Suppressor macrophage treated with lipopolysaccharide for 4 hours (primary cell): ENCODE data around the gene AKAP13.
A peak's percentile ranks its signal among the peaks of the same experiment; 100 is the strongest.

Experiments used
- DNase-seq: peaks from one replicate; pipeline ENCODE4 v3.0.0-alpha.2; 2020

AKAP13 gene

GRCh38 chr15:85748729-85749128 lies 368.3 kb downstream of the AKAP13 start:
- no peak for DNase-seq

- no peak for DNase-seq
Observed at GRCh38 chr15:85749261-85750151, 369.1 kb downstream of the AKAP13 start.

- DNase-seq: no peak
Observed at GRCh38 chr15:85750319-85751290, 370.2 kb downstream of the AKAP13 start.

DNA sequence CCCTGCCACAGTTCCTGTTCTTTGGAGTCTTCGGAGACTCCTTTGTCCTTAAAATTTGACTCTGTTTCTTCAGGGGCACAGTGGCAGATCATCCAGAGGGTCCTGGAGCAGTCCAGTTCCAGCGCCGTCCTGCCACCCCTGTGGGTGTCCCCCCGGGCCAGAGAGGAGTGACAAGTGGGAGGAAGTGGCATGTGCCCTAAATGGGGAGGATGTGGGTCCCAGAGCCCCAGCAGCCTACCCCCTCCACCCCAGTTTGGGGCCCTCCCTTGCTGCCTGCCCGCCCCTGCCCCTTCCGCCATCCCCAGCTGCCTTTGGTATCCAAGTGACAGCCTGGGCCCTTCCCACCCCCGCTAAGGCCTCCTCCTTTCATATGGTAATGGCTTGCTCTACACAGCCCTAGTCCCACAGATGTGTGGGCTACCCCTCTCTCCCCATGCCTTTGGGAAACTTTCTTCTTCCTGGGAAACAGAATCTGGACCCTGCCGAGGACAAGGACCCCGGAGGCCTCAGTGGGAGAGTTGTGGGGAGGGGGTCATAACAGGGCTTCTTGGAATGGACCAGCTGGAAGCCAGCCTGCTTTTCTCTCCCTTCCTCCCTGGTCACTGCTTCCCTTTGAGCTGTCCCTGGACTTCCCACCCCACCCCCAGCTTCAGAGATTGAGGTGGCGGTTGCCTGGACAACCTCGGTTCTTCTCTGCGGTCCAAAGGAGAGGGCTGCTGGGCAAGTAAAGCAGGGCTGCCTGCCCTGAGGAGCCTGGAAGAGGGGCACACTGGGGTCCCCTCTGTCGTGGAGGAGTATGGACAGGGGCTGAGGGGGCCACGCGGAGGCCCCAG lies 371.1 kb downstream of the AKAP13 start:
- DNase-seq: no peak

DNA sequence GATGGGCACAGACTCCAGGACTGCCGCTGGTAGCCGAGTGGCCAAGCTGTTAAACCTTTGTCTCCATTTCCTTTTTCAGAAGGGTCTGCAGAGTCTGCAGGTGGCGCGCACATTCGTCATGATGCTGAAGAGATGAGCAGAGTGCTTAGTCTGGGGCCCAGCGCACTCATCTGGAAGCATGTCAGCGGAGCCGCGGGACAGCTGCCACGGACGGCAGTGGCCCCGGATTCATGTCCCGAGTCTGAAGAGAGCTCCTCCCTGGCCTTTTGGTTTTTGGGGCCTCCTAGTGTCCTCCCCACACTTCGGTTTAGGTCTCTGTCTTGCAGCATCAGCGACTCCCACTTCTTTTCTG lies 371.7 kb downstream of the AKAP13 start:
- no peak for DNase-seq

DNA sequence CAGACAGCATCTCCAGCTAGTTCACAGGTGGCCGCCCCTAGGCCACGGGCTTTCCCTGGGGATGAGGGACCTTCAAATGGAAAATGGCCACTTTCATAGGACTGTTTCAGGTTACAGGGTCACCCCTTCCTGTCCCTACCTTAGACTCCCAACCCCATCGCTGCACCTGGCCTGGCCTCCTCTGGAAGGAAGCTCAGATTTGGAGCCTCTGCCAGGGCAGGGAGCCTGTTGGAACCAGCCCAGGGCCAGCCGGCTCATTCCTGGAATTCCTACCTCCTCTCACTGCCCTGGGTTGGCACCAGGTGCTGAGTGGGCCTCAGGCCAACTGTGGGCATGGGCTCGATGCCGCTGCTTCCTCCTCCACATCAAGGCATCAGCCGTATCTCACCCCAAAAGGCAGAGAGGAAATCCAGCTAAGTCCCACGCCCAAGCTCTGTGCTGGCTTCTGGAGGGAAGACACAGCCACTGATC lies 372.1 kb downstream of the AKAP13 start:
- no peak for DNase-seq

GRCh38 chr15:85753261-85753660 lies 372.9 kb downstream of the AKAP13 start:
- DNase-seq: no peak

DNA sequence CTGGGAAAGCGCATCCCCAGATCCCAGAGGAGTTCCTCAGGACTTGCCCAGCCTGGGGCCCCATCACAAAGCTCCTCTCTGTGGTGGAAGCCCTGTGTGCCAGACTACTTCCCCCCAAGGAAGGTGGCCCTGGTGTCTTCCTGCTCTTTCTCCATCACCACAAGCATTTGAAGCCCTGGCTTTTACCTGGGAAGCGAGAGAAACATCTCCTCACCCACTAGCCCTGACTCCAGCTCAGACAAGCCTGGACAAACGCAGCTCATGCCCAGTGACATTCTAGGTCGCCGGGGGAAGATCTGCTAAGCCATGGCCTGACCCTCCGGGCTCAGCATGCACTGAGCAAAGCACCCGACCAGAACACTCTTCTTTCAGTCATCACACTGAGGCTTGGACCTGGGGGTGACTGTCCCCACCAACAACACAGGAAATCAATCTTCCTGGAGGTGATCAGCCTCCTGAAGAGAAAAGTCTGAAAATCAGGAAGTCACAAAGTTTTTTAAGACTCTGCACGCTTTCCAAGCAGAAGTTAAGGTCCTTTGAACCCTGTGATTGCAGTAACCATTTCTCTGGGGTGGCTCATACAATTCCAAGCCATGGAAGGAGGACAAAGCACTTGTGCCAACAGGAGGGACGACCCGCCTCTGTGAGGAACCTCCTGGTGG lies 373.5 kb downstream of the AKAP13 start:
- no peak for DNase-seq

GRCh38 chr15:85754989-85755388 lies 374.6 kb downstream of the AKAP13 start:
- DNase-seq: no peak

DNA sequence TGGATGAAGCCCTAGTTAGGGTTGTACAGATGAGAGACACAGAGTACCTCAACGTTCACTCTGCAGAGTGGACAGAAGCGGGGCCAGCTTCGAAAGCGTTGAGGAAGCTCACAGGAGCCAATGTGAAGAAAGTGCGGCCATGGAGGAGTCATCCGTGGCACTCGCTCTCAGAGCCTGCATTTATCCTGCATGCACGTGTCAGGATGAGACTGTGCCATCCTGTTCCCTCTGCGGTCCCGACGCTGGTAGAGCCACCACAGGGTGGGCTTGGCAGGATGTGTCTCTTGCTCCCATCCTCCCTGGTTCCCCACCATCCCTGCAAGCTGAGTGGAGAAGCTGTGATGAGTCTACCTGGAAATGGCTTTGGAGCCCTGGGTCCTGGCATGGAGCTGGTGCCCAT lies 375.1 kb downstream of the AKAP13 start:
- no peak for DNase-seq

GRCh38 chr15:85755942-85756341 lies 375.5 kb downstream of the AKAP13 start:
- no peak for DNase-seq

GRCh38 chr15:85756411-85757072 lies 376.1 kb downstream of the AKAP13 start:
- peak; percentile 36 for DNase-seq

- DNase-seq: no peak
Observed at GRCh38 chr15:85757073-85757938, 376.9 kb downstream of the AKAP13 start.

DNA sequence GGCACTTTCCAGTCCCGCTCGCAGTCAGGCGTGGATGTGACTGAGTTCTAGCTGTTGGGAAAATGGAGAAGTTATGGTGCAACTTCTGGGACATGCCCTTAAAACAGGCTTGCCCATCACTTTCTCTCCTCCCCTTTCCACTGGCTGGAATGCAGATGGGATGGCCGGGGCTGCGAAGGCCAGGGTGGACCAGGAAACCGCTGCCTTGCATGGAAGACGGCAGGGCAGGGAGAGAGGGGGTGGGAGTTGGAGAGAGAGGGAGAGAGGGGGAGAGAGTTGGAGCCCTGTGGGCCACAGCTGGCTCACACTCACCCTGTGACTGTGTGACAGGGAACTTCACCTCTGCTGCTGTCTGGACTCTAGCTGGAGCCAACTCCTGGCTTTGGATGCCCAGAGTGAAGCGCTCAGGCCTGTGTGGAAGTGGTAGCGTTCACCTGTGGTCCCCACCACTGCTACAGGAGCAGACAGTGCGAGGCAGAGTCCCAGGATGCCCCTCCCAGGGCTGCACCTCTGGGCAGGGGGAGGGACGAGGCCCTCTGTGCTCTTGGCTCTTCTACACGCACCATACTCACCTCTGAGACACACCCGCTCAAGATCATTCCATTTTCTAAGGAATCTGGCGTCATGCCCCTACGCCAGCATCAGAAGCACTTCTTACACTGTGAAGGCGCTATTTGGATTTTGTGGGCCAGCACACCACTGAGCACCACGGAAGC lies 377.7 kb downstream of the AKAP13 start:
- no peak for DNase-seq

DNA sequence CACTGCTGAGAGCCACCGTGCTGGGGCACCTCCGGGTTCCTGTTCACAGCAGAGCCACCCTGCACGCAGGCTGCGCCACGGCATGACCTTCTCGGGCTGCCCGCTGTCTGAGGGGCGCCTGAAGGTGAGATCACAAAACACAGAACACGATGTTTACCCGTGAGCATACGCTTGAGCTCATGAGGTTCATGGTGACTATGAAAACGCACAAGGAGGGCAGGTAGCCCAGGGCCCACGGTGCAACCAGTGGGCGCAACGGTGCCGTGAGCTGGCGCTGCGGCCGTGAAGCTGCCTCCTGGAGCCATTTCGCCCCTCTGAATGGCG lies 378.2 kb downstream of the AKAP13 start:
- DNase-seq: no peak

- DNase-seq: no peak
Observed at GRCh38 chr15:85759376-85759775, 379.0 kb downstream of the AKAP13 start.

- no peak for DNase-seq
Observed at GRCh38 chr15:85760049-85760448, 379.6 kb downstream of the AKAP13 start.

DNA sequence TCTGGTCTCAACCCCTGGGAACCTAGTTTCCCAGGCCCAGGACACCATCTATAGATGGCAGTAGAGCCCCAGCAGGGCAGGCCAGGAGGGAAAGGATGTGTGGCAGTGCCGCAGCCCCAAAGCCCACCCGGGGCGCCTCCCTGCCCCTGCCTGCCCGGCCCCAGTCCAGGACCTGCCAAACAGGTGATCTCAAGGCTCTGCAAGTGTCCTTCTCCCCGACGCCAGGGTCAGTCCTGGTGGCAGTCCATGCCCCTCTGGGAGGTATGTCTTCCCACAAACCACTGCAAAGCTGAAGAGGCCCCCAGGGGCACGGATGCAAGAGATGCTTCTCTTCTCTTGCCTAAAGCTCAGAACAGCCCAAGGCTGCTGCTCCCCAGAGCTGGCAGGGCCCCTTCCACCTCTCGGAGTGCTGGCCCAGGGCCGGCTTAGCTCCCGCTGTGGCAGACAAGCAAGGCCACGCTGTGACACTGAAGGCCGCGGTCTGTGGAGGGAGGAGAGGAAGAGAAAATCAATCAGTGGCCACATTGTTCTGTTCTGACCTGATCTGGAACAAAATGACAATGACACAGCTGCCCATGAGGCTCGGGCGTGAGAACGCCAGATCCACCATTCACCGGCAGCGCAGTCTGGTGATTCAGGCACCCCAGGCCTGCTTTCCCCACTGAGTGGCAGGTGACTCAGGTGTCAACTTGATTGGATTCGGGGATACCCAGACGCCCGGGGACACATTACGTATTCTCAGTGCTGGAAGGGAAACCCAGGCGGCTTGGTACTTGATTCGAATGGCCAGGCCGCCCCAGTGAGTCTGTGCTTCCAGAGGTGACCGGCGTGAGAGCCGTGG lies 380.3 kb downstream of the AKAP13 start:
- no peak for DNase-seq

DNA sequence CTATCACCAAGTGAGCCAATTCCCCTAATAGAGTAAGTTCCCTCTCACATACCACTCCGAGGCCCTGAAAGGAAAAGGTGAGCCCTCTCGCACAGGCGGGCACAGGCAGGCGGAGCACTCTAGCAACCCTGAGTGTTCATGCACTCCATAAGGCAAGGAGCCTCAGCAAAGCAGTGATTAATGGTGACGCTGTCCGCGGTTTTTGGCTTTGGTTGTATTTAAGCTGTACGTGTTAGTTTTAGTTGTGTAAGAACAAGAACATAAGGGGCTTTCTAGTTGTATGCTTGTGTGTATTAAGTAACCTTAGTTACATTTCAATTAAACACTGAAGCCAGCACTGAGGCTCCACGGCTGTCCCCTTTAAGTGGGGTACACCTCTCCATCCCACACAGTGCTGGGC lies 381.2 kb downstream of the AKAP13 start:
- DNase-seq: no peak
